ENCODE data around the gene HPS4.

DNA sequence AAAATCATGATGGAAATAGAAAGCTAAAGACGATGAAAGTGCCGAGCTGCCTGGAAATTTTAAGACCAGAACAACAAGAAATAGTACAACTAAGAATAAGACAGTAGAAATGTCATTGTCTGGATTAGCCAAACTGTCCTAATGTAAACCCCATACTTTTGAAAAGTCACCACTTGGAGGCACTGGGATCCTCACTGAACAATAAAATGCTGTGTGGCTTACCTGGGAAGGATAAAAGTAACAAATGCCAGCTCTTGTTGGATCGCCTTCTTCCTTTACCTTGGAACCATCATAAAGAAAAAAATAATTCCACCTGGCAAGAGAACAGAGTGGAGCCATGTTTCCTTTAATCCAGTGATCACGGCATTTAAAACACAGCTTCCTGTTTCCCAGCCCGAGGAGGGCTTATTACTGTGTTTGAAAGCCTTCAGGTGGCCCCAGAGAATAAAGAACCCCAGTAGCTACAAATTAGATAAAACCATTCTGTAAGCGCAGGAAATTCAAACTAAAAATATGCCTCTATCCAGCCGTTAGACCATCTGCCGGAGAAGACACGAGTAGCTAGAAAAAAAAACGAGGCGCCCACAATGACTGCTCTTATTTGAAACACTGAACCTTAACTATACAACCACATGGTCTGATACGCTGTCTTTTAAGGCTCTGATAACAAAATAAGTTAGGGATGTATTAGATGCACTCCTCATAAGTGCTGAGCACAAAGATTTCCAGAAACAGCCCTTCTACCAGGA lies 4.4 kb downstream of the HPS4 start:
- TF ChIP-seq CTCF (IDR thresholded peaks at IDR 0.05): no peak
- TF ChIP-seq POLR2A (IDR thresholded peaks at IDR 0.05): no peak
- TF ChIP-seq POLR2AphosphoS5 (IDR thresholded peaks at IDR 0.05; ENCODE audit: insufficient read depth in 1 of 2, low read depth in 1 of 2): no peak
